ENCODE measurements around the gene NPC1L1. TPM values are rescaled to one million over a fixed set of nuclear protein-coding genes. Genes with fewer than 3 reads are reported as not detected.

NPC1L1 gene
- total RNA-seq, 1 donor, result not detected

DNA sequence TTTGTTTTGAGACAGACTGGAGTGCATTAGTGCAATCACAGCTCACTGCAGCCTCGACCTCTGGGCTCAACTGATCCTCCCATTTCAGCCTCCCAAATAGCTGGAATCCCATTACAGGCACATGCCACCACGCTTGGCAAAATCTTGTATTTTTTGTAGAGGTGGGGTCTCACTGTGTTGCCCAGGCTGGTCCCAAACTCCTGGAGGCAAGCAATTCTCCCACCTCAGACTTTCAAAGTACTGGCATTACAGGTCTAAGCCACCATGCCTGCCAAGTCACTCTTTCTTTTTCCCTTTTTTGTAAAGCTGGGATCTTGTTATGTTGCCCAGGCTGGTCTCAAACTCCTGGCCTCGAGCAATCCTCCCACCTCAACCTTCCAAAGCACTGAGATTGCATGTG is 8.3 kb upstream of the NPC1L1 start:
- Histone ChIP-seq H3K79me2 (ENCODE audit: insufficient read depth, low read length) (no peaks in the 10 kb centered on the region), H3K4me1 (ENCODE audit: insufficient read depth, low read length) (no peaks in the 10 kb centered on the region), H3K4me3 (ENCODE audit: insufficient read depth, low read length) (no peak overlapping the region), H3K27ac (ENCODE audit: low read depth, low read length) (no peak overlapping the region), H4K20me1 (ENCODE audit: insufficient read depth, low read length) (no peaks in the 10 kb centered on the region), H3K36me3 (ENCODE audit: insufficient read depth, low read length) (no peaks in the 10 kb centered on the region), H3K27me3 (ENCODE audit: insufficient read depth, low read length) (peaks cover 13% of the 10 kb centered on the region), H2AFZ (ENCODE audit: low read length) (no peak overlapping the region), H3K9me3 (ENCODE audit: low read depth, low read length) (no peaks in the 10 kb centered on the region), H3K4me2 (ENCODE audit: insufficient read depth, low read length) (no peak overlapping the region)
- no peak for DNase-seq (ENCODE audit: insufficient read length, low spot score, missing footprints)
- TF ChIP-seq, protein P1, sequence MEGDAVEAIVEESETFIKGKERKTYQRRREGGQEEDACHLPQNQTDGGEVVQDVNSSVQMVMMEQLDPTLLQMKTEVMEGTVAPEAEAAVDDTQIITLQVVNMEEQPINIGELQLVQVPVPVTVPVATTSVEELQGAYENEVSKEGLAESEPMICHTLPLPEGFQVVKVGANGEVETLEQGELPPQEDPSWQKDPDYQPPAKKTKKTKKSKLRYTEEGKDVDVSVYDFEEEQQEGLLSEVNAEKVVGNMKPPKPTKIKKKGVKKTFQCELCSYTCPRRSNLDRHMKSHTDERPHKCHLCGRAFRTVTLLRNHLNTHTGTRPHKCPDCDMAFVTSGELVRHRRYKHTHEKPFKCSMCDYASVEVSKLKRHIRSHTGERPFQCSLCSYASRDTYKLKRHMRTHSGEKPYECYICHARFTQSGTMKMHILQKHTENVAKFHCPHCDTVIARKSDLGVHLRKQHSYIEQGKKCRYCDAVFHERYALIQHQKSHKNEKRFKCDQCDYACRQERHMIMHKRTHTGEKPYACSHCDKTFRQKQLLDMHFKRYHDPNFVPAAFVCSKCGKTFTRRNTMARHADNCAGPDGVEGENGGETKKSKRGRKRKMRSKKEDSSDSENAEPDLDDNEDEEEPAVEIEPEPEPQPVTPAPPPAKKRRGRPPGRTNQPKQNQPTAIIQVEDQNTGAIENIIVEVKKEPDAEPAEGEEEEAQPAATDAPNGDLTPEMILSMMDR (IDR thresholded peaks at IDR 0.05; ENCODE audit: extremely low read depth, low read depth, low read length), result no peak

DNA sequence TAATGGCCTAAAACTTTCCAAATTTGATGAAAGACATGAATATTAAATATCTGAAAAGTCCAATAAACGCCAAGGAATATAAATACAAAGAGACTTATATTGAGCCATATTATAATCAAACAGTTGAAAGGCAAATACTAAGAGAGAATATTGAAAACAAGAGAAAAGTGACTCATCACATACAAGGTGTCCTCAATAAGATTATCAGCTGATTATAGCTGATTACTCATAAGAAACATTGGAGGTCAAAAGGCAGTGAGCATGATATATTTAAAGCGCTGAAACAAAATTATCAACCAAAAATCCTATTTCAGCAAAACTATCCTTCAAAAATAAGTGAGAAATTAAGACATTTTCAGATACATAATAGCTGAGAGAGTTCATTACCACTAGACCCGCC is 7.8 kb upstream of the NPC1L1 start:
- H4K20me1 ChIP-seq (ENCODE audit: insufficient read depth, low read length), result no peaks in the 10 kb centered on the region
- H3K79me2 ChIP-seq (ENCODE audit: insufficient read depth, low read length), result no peaks in the 10 kb centered on the region
- H2AFZ ChIP-seq (ENCODE audit: low read length), result no peak overlapping the region
- no peaks in the 10 kb centered on the region for H3K36me3 ChIP-seq (ENCODE audit: insufficient read depth, low read length)
- H3K27ac ChIP-seq (ENCODE audit: low read depth, low read length), result no peak overlapping the region
- no peaks in the 10 kb centered on the region for H3K9me3 ChIP-seq (ENCODE audit: low read depth, low read length)
- TF ChIP-seq, protein P1 (IDR thresholded peaks at IDR 0.05; ENCODE audit: extremely low read depth, low read depth, low read length), result no peak
- no peak overlapping the region for H3K4me2 ChIP-seq (ENCODE audit: insufficient read depth, low read length)
- peaks cover 13% of the 10 kb centered on the region for H3K27me3 ChIP-seq (ENCODE audit: insufficient read depth, low read length)
- no peaks in the 10 kb centered on the region for H3K4me1 ChIP-seq (ENCODE audit: insufficient read depth, low read length)
- no peak overlapping the region for H3K4me3 ChIP-seq (ENCODE audit: insufficient read depth, low read length)
- no peak for DNase-seq (ENCODE audit: insufficient read length, low spot score, missing footprints)

DNA sequence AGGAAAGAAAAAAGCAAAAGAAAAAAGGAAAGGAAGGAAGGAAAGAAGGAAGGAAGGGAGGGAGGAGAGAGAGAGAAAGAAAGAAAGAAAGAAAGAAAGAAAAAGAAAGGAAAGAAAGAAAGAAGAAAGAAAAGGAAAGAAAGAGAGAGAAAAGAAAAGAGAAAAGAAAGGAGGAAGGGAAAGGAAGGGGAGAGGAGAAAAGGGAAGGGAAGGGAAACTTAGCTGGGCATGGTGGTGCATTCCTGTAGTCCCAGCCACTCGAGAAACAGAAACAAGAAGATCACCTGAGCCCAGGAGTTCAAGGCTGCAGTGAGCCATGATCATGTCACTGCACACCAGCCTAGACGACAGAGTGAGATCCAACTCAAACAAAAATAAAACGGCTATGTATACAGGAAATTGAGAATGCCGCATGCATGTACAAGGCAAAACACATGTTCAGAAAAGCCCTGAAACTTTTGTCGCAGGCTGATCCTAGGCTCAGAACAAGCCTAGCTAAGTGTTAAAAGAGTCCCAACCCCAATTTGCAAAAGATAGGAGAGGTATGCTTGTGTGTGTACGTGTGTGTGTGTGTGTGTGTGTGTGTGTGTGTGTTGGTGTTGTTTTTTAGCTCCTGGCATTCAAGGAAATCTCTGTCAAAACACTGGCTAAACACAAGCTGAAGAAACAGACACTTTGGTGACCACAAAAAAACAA is 6.6 kb upstream of the NPC1L1 start:
- H3K27ac ChIP-seq (ENCODE audit: low read depth, low read length), result no peak overlapping the region
- no peaks in the 10 kb centered on the region for H3K79me2 ChIP-seq (ENCODE audit: insufficient read depth, low read length)
- H3K4me2 ChIP-seq (ENCODE audit: insufficient read depth, low read length), result peak overlapping the region; percentile 65
- H4K20me1 ChIP-seq (ENCODE audit: insufficient read depth, low read length), result no peaks in the 10 kb centered on the region
- H3K36me3 ChIP-seq (ENCODE audit: insufficient read depth, low read length), result no peaks in the 10 kb centered on the region
- H2AFZ ChIP-seq (ENCODE audit: low read length), result no peak overlapping the region
- H3K4me3 ChIP-seq (ENCODE audit: insufficient read depth, low read length), result no peak overlapping the region
- peaks cover 3% of the 10 kb centered on the region for H3K4me1 ChIP-seq (ENCODE audit: insufficient read depth, low read length)
- no peak for DNase-seq (ENCODE audit: insufficient read length, low spot score, missing footprints)
- no peaks in the 10 kb centered on the region for H3K9me3 ChIP-seq (ENCODE audit: low read depth, low read length)
- TF ChIP-seq, protein P1 (IDR thresholded peaks at IDR 0.05; ENCODE audit: extremely low read depth, low read depth, low read length), result no peak
- peaks cover 13% of the 10 kb centered on the region for H3K27me3 ChIP-seq (ENCODE audit: insufficient read depth, low read length)

- no peaks in the 10 kb centered on the region for H3K36me3 ChIP-seq (ENCODE audit: insufficient read depth, low read length)
- H4K20me1 ChIP-seq (ENCODE audit: insufficient read depth, low read length), result no peaks in the 10 kb centered on the region
- no peak overlapping the region for H3K27ac ChIP-seq (ENCODE audit: low read depth, low read length)
- H2AFZ ChIP-seq (ENCODE audit: low read length), result no peak overlapping the region
- TF ChIP-seq, protein P1 (IDR thresholded peaks at IDR 0.05; ENCODE audit: extremely low read depth, low read depth, low read length), result no peak
- H3K4me3 ChIP-seq (ENCODE audit: insufficient read depth, low read length), result no peak overlapping the region
- no peak overlapping the region for H3K4me2 ChIP-seq (ENCODE audit: insufficient read depth, low read length)
- DNase-seq (ENCODE audit: insufficient read length, low spot score, missing footprints), result peak; percentile 48
- H3K4me1 ChIP-seq (ENCODE audit: insufficient read depth, low read length), result peaks cover 3% of the 10 kb centered on the region
- H3K79me2 ChIP-seq (ENCODE audit: insufficient read depth, low read length), result no peaks in the 10 kb centered on the region
- H3K9me3 ChIP-seq (ENCODE audit: low read depth, low read length), result no peaks in the 10 kb centered on the region
- H3K27me3 ChIP-seq (ENCODE audit: insufficient read depth, low read length), result no peaks in the 10 kb centered on the region
Measured at GRCh38 chr7:44541876-44542610, 913 bp upstream of the NPC1L1 start.

Data from osteoblast (primary cell).